Measurements from ENCODE around the gene WRNIP1. TPM values are rescaled to one million over a fixed set of nuclear protein-coding genes. Genes with fewer than 3 reads are reported as not detected.

WRNIP1 gene
- total RNA-seq, 1 experiment from 2014 or later: 66.4 TPM

Other genes with a start within 250 kb of the WRNIP1 start
- gene MYLK4, start 14.5 kb upstream of the WRNIP1 start, total RNA-seq (2014; rRNA removed): 0.26 and 0.40 TPM in 2 replicates
- 13.0 and 18.9 TPM in 2 replicates for gene SERPINB1, start 76.5 kb downstream of the WRNIP1 start, total RNA-seq (2014; rRNA removed)
- gene SERPINB9, start 137.9 kb downstream of the WRNIP1 start, total RNA-seq (2014; rRNA removed): 1.7 and 3.2 TPM in 2 replicates
- 150 and 160 TPM in 2 replicates for gene SERPINB6, start 206.2 kb downstream of the WRNIP1 start, total RNA-seq (2014; rRNA removed)
- gene NQO2, start 234.5 kb downstream of the WRNIP1 start, total RNA-seq (2014; rRNA removed): 28.8 and 30.1 TPM in 2 replicates